ENCODE data around the gene RAB40B. TPM values are rescaled to one million over a fixed set of nuclear protein-coding genes. Genes with fewer than 3 reads are reported as not detected.

RAB40B gene
- polyA plus RNA-seq, 1 of the 3 experiments (the other 2 are of a cell fraction), result 20.7 TPM

DNA sequence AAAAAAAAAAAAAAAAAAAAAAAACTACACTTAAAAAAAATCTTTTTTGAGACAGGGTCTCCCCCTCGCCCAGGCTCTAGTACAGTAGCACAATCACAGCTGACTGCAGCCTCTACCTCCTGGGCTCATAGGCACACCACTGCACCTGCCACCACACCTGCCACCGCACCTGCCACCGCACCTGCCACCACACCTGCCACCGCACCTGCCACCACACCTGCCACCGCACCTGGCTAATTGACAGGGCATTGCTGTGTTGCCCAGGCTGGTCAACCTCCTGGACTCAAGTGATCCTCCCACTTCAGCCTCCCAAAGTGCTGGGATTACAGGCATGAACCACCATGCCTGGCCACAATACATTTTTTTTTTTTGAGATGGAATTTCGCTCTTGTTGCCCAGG is 32.6 kb downstream of the RAB40B start (continued):
- TF ChIP-seq TAF1 (IDR thresholded peaks at IDR 0.05; ENCODE audit: borderline replicate concordance, low read depth, low read length), result no peak
- no peak for TF ChIP-seq RCOR1 (IDR thresholded peaks at IDR 0.05; ENCODE audit: low read length)

DNA sequence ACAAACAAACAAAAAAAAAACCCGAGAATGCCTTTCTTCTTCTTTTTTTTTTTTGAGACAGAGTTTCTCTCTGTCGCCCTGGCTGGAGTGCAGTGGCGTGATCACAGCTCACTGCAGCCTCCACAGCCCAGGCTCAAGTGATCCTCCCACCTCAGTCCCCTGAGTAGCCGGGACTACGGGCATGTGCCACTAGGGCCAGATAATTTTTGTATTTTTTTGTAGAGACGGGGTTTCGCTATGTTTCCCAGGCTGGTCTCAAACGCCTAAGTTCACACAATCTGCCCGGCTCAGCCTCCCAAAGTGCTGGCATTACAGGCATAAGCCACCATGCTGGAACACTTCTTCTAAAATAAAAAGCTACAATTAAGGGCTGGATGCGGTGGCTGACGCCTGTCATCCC is 33.3 kb downstream of the RAB40B start:
- no peaks in the 10 kb centered on the region for H3K27me3 ChIP-seq (ENCODE audit: insufficient read depth)
- no peak overlapping the region for H3K9ac ChIP-seq
- no peaks in the 10 kb centered on the region for H3K36me3 ChIP-seq (replicated peaks in 1 of 2; ENCODE audit: control insufficient read depth in 1 of 2, insufficient read depth in 2 of 2, low read length in 1 of 2)
- no peak for DNase-seq
- ChIA-PET POLR2A (interaction anchor here (0.6 kb wide), 1 partner anchor 9 kb away, joined by 3 read pairs; no protein-coding TSS in a partner anchor), CTCF (no interaction called here)
- 89% methylated on average over 11 of the region's 11 CpGs for WGBS (ENCODE audit: low lambda C conversion rate)
- no peaks in the 10 kb centered on the region for H3K79me2 ChIP-seq (ENCODE audit: insufficient read depth)
- H4K20me1 ChIP-seq (ENCODE audit: insufficient read depth), result no peaks in the 10 kb centered on the region
- H3K4me2 ChIP-seq, result no peak overlapping the region
- no peak overlapping the region for H2AFZ ChIP-seq (ENCODE audit: low read depth)
- no peaks in the 10 kb centered on the region for H3K9me2 ChIP-seq
- peaks cover 0 to 2% of the 10 kb centered on the region in 2 experiments; a peak in 1 of 4 replicates for H3K4me1 ChIP-seq (ENCODE audit: control insufficient read depth in 1 of 2, insufficient read depth in 2 of 2, low read depth in 1 of 2, low read length in 1 of 2)
- TF ChIP-seq SMC3 (IDR thresholded peaks at IDR 0.05; ENCODE audit: low read depth, low read length), result no peak
- no peak for TF ChIP-seq MEF2A (IDR thresholded peaks at IDR 0.05; ENCODE audit: borderline replicate concordance, low read depth)
- H3F3A ChIP-seq (replicated peaks; ENCODE audit: insufficient read depth), result peaks cover 6% of the 10 kb centered on the region
- H3K9me3 ChIP-seq, result no peaks in the 10 kb centered on the region
- no peak overlapping the region for H3K4me3 ChIP-seq (ENCODE audit: low read depth in 2 of 2, low read length in 1 of 2)
- no peak overlapping the region for H3K27ac ChIP-seq (ENCODE audit: low read depth in 2 of 2, low read length in 1 of 2)

DNA sequence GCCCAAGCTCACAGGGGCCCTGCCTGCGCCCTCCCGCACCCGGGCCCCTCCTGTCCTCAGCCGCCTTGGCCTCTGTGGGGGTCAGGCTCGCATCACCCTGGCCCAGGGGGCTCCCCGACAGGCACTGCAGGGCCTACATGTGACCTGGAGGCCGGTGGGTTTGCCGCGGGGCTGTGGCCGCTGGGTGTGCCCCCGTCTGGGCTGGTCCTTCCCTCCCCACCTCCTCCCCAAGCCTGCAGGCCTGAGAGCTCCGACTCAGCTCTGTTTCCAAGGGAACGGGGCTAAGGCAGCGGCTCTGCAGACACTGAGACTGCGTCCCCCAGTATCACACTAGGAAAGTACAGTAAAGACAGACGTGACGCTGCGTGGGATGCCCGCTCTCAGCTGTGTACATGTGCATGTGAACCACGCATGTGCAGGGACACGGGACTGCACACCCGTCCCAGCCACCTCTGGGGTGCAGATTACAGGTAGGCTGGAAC is 33.8 kb downstream of the RAB40B start:
- H3K9me3 ChIP-seq, result no peaks in the 10 kb centered on the region
- H3K4me3 ChIP-seq (ENCODE audit: low read depth in 2 of 2, low read length in 1 of 2), result no peak overlapping the region
- no peaks in the 10 kb centered on the region for H3K79me2 ChIP-seq (ENCODE audit: insufficient read depth)
- H3K27ac ChIP-seq (ENCODE audit: low read depth in 2 of 2, low read length in 1 of 2), result no peak overlapping the region
- H3K36me3 ChIP-seq (replicated peaks in 1 of 2; ENCODE audit: control insufficient read depth in 1 of 2, insufficient read depth in 2 of 2, low read length in 1 of 2), result no peaks in the 10 kb centered on the region
- H3K9ac ChIP-seq, result no peak overlapping the region
- H4K20me1 ChIP-seq (ENCODE audit: insufficient read depth), result no peaks in the 10 kb centered on the region
- H3K9me2 ChIP-seq, result no peaks in the 10 kb centered on the region
- H3K4me2 ChIP-seq, result no peak overlapping the region
- H2AFZ ChIP-seq (ENCODE audit: low read depth), result no peak overlapping the region
- CTCF ChIA-PET, result interaction anchor here (1.6 kb wide), 1 partner anchor 117 kb away, joined by 3 read pairs; no protein-coding TSS in a partner anchor
- 83% methylated on average over 18 of the region's 22 CpGs for WGBS (ENCODE audit: low lambda C conversion rate)
- peaks cover 4% of the 10 kb centered on the region for H3F3A ChIP-seq (replicated peaks; ENCODE audit: insufficient read depth)
- H3K4me1 ChIP-seq (ENCODE audit: control insufficient read depth in 1 of 2, insufficient read depth in 2 of 2, low read depth in 1 of 2, low read length in 1 of 2), result peaks cover 0 to 2% of the 10 kb centered on the region in 2 experiments; a peak in 1 of 4 replicates
- H3K27me3 ChIP-seq (ENCODE audit: insufficient read depth), result no peaks in the 10 kb centered on the region
- TF ChIP-seq RCOR1 (IDR thresholded peaks at IDR 0.05; ENCODE audit: low read length) (no peak), TEAD4 (IDR thresholded peaks at IDR 0.05; ENCODE audit: borderline replicate concordance, insufficient read depth) (no peak), JUND (IDR thresholded peaks at IDR 0.05) (no peak), FOXM1 (IDR thresholded peaks at IDR 0.05; ENCODE audit: low read depth) (no peak), RAD21 (IDR thresholded peaks at IDR 0.05; ENCODE audit: low read length) (no peak)
- TF ChIP-seq, protein P1, sequence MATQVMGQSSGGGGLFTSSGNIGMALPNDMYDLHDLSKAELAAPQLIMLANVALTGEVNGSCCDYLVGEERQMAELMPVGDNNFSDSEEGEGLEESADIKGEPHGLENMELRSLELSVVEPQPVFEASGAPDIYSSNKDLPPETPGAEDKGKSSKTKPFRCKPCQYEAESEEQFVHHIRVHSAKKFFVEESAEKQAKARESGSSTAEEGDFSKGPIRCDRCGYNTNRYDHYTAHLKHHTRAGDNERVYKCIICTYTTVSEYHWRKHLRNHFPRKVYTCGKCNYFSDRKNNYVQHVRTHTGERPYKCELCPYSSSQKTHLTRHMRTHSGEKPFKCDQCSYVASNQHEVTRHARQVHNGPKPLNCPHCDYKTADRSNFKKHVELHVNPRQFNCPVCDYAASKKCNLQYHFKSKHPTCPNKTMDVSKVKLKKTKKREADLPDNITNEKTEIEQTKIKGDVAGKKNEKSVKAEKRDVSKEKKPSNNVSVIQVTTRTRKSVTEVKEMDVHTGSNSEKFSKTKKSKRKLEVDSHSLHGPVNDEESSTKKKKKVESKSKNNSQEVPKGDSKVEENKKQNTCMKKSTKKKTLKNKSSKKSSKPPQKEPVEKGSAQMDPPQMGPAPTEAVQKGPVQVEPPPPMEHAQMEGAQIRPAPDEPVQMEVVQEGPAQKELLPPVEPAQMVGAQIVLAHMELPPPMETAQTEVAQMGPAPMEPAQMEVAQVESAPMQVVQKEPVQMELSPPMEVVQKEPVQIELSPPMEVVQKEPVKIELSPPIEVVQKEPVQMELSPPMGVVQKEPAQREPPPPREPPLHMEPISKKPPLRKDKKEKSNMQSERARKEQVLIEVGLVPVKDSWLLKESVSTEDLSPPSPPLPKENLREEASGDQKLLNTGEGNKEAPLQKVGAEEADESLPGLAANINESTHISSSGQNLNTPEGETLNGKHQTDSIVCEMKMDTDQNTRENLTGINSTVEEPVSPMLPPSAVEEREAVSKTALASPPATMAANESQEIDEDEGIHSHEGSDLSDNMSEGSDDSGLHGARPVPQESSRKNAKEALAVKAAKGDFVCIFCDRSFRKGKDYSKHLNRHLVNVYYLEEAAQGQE (IDR thresholded peaks at IDR 0.05; ENCODE audit: low read depth, low read length), result no peak
- TF ChIP-seq, protein P2, sequence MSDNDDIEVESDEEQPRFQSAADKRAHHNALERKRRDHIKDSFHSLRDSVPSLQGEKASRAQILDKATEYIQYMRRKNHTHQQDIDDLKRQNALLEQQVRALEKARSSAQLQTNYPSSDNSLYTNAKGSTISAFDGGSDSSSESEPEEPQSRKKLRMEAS (IDR thresholded peaks at IDR 0.05; ENCODE audit: low read depth), result no peak
- TF ChIP-seq, protein P3, sequence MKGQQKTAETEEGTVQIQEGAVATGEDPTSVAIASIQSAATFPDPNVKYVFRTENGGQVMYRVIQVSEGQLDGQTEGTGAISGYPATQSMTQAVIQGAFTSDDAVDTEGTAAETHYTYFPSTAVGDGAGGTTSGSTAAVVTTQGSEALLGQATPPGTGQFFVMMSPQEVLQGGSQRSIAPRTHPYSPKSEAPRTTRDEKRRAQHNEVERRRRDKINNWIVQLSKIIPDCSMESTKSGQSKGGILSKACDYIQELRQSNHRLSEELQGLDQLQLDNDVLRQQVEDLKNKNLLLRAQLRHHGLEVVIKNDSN (IDR thresholded peaks at IDR 0.05; ENCODE audit: borderline replicate concordance, low read depth), result no peak
- POLR2A ChIA-PET, result interaction anchor here (0.6 kb wide), 1 partner anchor 9 kb away, joined by 3 read pairs; no protein-coding TSS in a partner anchor
- peak; percentile 71 for DNase-seq
